H54 (cell line): ENCODE data around the gene C2orf92.
A peak's percentile ranks its signal among the peaks of the same experiment; 100 is the strongest.

Experiments used
- DNase-seq: peaks from one replicate; pipeline ENCODE4 v3.0.0; 2011; ENCODE audit warnings: low spot score, mixed read lengths; ENCODE audit not compliant: insufficient read length
- FAIRE-seq: peaks from 3 replicates; lab custom pipeline; 2011; peaks lifted over from hg19 to GRCh38; lab: Jason Lieb, UNC
- POLR2A ChIP-seq: IDR thresholded peaks from 2 replicates; pipeline ENCODE4 v1.6.1; 2011; ENCODE audit warnings: low read depth, mild to moderate bottlenecking, low read length

The C2orf92 gene

GRCh38 chr2:97654791-97655190, 14.7 kb upstream of the C2orf92 start:
- DNase-seq (no peak), FAIRE-seq (no peak)
- no peak for TF ChIP-seq POLR2A

GRCh38 chr2:97656129-97656755, 13.3 kb upstream of the C2orf92 start:
- TF ChIP-seq POLR2A, result no peak
- FAIRE-seq (no peak), DNase-seq (no peak)

GRCh38 chr2:97656905-97657587, 12.5 kb upstream of the C2orf92 start:
- no peak for TF ChIP-seq POLR2A
- FAIRE-seq (no peak), DNase-seq (no peak)

GRCh38 chr2:97657986-97658690, 11.4 kb upstream of the C2orf92 start:
- no peak for TF ChIP-seq POLR2A
- DNase-seq, result no peak
- FAIRE-seq, result no peak

GRCh38 chr2:97658691-97659157, 10.8 kb upstream of the C2orf92 start:
- no peak for TF ChIP-seq POLR2A
- DNase-seq, result no peak
- FAIRE-seq, result no peak

GRCh38 chr2:97659256-97660043, 10.1 kb upstream of the C2orf92 start:
- no peak for FAIRE-seq
- TF ChIP-seq POLR2A, result no peak

GRCh38 chr2:97660044-97660774, 9.3 kb upstream of the C2orf92 start:
- FAIRE-seq (no peak), DNase-seq (no peak)
- TF ChIP-seq POLR2A, result no peak

More at GRCh38 chr2:97659256-97660043, 10.1 kb upstream of the C2orf92 start:
- DNase-seq, result no peak

- FAIRE-seq (no peak), DNase-seq (no peak)
- no peak for TF ChIP-seq POLR2A
Measured at GRCh38 chr2:97660775-97661389, 8.6 kb upstream of the C2orf92 start.

GRCh38 chr2:97661927-97662326, 7.6 kb upstream of the C2orf92 start:
- no peak for DNase-seq
- TF ChIP-seq POLR2A, result no peak

GRCh38 chr2:97662386-97662894, 7.1 kb upstream of the C2orf92 start:
- TF ChIP-seq POLR2A, result no peak
- DNase-seq (no peak), FAIRE-seq (no peak)

More at GRCh38 chr2:97661927-97662326, 7.6 kb upstream of the C2orf92 start:
- no peak for FAIRE-seq

- FAIRE-seq (peak; percentile 93), DNase-seq (peak; percentile 88)
- TF ChIP-seq POLR2A, result 0 out of 2 replicates have a peak, but pooled peaks have one; percentile 19
Measured at GRCh38 chr2:97662895-97663625, 6.5 kb upstream of the C2orf92 start.

- DNase-seq (no peak), FAIRE-seq (no peak)
- peak; percentile 48 for TF ChIP-seq POLR2A
Measured at GRCh38 chr2:97663626-97663961, 5.9 kb upstream of the C2orf92 start.
